ENCODE results near the gene FMN1. TPM values are rescaled to one million over a fixed set of nuclear protein-coding genes. Genes with fewer than 3 reads are reported as not detected.

The FMN1 gene
- total RNA-seq, 1 donor from 2014 or later = 0.17 TPM

DNA sequence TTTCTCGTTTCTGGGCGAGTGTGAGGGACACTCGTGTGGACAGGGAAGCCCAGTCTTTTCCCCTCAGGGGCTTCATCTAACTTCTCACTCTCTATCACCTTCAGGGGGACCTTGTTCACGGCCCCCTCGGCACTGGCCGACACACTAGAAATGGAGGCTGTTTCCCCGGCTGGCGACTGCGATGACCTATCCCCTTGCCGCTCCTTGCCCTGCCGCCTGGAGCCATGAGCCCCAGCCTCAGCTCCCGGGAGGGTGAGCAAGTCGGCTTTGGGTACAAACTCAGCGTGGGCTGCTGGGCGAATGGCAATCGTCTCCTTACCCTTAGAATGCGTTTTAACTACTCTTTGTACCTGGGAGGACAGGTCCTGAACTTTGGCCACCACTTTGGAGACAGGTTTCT, 41.0 kb downstream of the FMN1 start:
- no peak for DNase-seq

DNA sequence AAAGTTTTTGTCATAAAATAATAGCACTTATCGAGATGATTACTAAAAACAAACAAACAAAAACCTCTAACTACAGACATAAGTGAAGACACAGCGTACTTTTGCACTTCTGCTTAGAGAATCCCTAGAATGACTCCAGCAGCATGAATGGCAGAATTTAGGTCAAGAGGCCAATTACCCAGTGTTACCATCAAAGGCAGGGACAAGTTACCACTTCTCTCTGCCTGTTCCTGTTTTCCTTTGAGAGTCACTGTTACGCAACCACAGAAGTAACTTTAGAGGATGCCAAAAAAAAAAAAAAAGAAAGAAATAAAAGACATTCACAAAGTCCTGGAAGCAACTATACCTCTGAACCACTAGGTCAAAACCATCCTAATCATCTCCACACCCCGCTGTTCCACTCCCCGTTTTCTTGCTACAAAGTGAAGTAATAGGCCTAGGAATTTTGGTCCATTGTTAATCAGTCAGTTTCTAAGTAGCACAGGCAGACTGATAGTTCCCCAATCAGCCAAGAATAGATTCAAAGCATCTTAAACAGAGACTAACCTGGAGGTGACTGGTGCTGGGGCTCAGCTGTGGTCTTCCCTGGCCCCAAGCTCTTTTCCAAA, 41.9 kb downstream of the FMN1 start:
- no peak for DNase-seq

DNA sequence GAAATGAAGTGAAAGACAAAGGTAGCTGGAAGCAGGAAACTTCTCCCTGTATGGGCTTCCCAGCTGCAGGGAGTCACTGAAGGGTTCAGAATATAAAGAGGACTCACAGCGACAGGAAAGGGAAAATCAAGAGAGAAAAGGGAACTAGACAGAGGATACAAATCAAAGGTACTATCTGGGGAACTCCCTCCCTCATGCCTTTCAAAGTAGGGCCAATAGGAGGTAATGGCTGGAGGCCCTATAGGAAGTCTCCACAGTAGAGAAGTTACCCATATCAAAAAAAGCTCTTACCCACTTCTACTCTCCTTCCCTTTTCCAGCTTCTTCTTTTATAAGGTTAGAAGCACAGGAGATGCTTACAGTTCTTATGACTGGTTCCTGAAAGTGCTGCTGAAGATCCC, 43.5 kb downstream of the FMN1 start:
- no peak for DNase-seq

DNA sequence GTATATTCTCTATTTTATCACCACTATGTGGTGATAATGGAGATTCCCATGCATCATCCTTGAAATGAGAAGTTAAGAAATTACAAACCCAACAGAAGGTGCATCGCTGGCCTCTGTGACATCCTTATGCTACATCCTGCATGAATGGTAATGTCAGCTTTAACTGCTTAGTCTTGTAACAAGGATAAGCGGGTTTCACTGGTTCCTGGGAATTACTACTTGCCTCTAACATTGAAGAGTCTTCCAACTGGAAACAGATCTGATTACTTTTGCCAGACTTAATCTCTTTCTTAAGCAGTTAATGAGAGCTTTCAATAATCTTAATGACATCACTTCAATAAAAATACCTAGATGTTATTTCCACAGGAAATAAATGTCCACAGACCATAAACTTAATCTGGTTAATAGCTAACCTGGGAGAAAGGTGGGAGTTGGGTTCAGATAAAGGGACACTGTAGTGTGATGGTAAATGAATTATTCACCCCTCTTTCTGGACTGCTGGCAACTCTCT, 44.0 kb downstream of the FMN1 start:
- DNase-seq = no peak

DNA sequence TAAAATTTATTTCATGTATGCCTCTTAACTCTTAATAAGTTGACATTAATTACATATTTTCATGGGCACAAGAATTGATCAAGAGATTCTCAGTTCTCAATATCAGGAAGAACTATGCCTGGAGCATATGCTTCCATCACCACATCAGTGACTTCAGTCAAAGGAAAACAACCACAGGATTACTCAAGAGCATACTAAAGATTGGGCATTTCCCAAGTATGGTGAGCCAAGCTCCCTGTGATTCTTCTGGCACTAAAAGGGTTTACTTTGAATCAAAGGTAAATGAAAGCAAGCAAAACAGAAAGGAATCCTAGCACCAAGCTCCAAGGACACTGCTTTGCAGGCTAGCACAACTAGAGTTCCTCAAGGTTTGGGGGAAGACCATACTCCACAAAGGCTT, 44.6 kb downstream of the FMN1 start:
- DNase-seq = no peak

- DNase-seq = no peak
Observed at GRCh38 chr15:33148129-33148751, 46.3 kb downstream of the FMN1 start.

GRCh38 chr15:33146051-33146450, 48.5 kb downstream of the FMN1 start:
- DNase-seq = no peak

DNA sequence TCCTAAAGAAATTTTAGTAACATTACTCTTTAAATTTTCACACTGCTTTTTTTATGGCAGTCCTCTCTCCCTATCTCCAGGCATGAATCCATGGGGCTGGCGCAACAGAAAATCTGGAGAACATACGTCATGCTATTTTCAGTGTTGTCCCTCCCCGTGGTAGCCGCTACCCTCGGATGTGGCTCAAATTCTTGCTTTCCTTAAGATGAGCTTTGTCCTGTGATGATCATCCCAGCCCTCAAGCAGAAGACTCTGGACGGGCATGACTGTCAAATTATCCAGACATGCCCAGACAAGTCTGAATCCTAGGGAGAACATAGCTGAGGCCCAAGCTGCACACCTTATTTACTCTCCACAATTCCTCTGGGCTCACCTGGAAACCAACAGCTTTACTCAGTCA, 49.1 kb downstream of the FMN1 start:
- DNase-seq = no peak

- DNase-seq = no peak
Observed at GRCh38 chr15:33142708-33143107, 51.8 kb downstream of the FMN1 start.

GRCh38 chr15:33138000-33138399, 56.5 kb downstream of the FMN1 start:
- no peak for DNase-seq

GRCh38 chr15:33137101-33137500, 57.4 kb downstream of the FMN1 start:
- DNase-seq = no peak

- no peak for DNase-seq
Observed at GRCh38 chr15:33136353-33136752, 58.2 kb downstream of the FMN1 start.

DNA sequence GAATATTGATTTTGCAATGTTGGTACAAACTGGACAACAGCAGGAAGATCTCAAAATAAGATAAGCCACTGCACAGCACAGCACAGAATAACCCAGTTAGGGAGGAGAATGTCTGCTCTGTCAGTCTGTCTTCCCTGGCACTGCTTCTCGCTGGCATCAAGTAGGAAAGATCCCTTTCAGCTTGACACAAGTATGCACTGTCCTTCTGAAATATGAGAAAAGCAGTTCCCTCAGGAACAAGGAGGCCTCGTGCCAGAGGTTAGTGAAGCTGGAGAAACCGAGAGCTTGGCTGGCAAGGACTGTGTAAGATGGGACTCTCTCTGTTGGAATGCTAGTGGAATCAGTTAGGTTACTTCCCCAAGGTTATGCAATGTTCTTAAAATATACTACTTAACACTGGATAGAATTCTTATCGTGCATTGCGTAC, 59.1 kb downstream of the FMN1 start:
- DNase-seq = no peak

DNA sequence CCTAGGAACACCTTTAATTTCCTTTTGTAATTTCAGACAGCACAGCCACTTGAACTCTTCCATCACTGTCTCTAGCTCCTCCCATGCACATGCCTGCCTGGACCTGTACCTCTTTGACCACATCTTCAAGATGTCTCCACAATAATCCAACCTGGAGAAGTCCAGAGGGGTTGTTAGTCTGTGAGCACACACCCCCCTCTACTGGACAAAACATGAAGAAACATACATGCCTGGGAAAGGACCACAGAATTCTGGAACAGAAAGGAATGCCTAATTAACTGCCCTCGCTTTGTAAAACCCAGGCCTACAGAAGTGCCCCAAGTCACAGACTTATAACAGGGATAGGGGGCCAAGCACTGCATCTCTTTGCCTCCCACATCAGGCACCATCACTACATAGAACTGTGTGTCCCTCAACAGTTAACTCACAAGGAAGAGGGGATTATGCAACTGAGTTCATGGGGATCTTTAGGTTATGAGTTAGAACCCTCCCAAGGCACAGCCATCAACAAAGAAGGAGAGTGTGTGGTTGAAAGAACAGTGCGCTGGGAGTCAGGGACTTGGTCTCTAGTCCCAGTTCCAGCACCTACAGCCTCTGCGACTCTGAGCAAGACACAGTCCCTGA, 61.7 kb downstream of the FMN1 start:
- peak; percentile 77 for DNase-seq

DNA sequence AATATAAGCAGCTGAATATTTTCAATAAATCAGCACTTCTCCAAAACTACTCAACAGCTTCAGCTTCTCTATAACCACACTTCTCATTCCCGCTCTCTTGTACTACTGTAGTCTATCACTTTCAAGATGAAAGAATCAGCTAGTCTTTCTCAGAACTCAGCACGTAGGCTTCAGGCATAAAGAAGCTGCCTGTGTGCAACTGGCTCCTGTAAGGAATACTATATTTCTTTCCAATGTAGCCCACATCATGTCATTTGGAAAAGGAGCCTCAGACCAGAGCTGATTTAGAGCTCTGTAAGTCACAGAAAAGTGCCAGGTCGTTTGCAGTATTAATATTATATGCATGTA, 62.3 kb downstream of the FMN1 start:
- no peak for DNase-seq

DNA sequence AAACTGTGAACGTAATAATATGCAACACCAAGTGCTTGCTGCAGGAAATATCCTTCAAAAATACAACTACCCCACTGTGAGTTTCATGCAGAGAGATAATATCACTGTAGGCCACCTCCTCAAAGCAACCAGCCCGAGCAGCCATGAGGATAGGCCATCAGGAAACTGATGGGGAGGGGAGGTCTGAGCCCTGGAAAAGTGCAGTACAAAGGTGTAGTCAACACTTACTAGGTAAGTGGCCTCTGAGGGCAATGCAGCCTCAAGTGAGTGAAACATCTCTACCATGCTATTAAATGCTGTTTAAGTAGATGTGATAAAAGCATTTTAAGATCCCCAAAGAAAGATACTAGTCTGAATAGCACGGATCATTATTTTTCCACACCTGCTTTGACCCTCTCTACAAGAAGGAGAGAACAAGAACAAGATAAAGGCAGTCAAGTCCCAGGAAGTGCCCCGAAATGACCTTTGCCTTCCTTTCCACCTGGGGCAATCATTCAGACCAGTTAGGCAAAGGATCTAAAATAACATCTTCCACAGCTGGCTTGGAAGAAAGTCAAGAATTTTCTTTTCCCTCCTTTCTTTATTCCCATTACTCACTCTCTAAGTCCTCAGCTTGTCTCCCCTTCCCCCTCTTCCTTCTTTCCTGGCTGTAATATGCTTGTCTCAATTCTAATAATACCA, 62.8 kb downstream of the FMN1 start:
- DNase-seq = no peak

GRCh38 chr15:33126559-33127290, 67.8 kb downstream of the FMN1 start:
- peak; percentile 74 for DNase-seq

DNA sequence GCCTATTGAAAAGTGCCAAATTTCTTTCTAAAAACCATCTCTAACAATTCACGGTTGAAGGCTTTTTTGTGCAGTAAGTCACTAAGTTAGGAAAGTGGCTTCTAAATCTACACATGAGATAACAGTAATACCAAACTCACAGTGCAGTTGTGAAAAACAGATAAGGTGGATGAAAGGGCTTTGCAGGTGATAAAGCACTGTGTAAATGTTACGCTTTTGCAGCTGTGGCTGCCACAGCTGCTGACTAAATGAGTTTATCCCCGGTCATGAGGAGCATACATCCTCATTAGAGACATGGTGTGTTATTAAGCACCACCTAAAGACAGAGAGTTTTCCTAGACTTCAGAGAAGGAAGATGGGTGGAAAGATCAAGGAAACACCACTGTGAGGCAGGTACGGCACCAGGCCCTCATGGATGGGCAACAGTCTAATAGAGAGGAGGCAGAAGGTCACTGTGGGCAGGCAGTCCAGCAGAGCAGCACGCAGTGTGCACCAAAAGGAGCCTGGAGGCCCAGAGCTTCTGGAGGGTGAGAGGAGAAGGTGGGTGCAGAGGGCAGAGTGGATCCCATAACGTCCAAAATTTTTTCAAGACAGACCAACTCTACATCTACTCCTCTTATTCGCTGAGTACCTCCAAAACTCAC, 68.5 kb downstream of the FMN1 start:
- DNase-seq = no peak

DNA sequence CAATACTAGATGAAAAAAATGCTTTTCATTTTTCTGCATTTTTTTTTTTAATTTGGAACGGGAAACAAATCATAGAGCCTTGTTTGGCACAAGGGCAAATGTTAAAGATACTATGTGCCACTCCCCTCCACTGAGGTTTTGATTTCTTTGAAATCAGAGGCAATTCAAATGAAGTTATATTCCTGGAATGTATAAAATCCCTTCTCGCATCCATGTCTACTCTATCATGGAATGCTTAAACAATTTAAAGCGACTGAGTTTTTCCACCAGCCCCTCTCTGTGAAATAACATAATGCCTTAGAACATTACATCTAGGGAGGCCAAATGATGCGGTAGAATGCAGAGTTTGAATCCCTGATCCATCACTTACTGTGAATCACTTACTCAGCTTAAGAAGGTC, 69.7 kb downstream of the FMN1 start:
- no peak for DNase-seq

DNA sequence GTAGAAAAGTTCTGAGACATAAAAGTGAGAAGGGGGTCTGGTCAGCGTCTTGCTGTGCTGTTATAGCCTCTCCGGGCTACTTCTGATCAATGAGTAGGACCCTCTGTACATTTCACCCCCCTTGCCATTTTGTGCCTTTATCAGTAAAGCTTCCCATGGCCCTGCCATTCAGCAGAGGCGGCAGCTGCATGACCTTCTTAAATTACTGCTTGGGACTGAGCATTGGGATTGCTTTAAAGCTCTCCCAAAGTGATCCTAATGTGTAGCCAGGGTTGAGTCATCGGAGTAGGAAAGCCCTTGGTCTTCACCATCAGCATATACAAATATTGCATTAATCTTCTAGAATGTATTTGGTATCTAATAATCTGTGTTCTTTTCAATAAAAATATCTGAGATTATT, 70.2 kb downstream of the FMN1 start:
- no peak for DNase-seq

DNA sequence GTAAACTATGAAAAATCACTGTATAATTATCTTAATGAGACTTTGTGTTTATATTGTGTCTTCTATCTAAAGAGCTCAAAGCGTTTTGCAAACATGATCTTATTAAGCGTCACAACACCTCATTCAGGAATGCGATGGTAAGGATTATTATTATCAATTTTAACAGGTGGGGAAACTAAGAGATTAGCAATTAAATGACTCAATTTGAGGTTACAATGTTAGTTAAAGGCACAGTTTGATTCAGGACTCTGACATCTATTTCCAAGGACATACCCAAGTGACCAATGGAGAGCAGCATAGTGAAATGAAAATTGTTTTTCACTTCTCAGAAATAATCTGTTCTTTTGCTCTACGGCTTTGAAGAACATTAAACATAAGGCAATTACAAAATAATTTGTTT, 74.6 kb downstream of the FMN1 start:
- no peak for DNase-seq

DNA sequence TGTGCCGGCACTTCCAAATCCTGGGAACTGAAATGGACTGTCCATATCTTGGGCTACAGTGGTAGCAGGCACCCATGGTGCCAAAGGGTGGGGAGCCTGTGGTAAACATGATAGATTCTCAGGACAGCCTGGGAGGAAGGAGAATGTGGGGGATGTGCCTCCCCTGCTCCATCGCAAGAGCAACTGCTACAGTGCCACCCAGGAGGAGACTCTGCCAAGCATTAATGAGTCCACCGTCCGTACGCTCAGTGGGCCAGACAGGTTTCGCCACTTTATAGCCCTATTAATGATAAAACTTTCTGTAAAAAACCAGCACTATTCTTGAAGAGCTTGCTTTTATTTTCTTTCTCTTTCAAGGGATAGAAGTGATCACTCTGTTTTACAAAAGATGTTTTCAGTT, 75.2 kb downstream of the FMN1 start:
- DNase-seq = no peak

- DNase-seq = no peak
Observed at GRCh38 chr15:33116198-33116597, 78.3 kb downstream of the FMN1 start.

Measured in dermis blood vessel endothelial cell (primary cell).